ENCODE results near the gene COG6.

- no peak for TF ChIP-seq CTCF (conservative IDR thresholded peaks at IDR 0.05)
- TF ChIP-seq EZH2 (IDR thresholded peaks at IDR 0.05; ENCODE audit: low read depth) = no peak
Measured at GRCh38 chr13:39672378-39673132, 17.1 kb downstream of the COG6 start.

All from PC-9 (cell line).